ENCODE results near the gene ANKRD60. TPM values are rescaled to one million over a fixed set of nuclear protein-coding genes. Genes with fewer than 3 reads are reported as not detected.

Gene ANKRD60
- total RNA-seq, 8 experiments from 2014 or later, result not detected

- 4 to 98% (median 31%) methylated on average over 6 to 14 of the region's 14 CpGs for WGBS, 10 experiments
- in situ Hi-C loops (cut with MboI; ENCODE audit: low pct_unique_long_range_greater_than_20kb in 2 of 9, low sequenced_read_pairs in 9 of 9, unreplicated experiment in 9 of 9), result loop anchor here in 7 of 9 experiments (25.0 kb wide), 6 partner anchors 208 to 1233 kb away; partner anchors contain the start of genes STX16 (in 3 of the 7), GNAS (in 2 of the 7) and GNAS-AS1 (in 2 of the 7)
- ATAC-seq (replicated peaks in 6 of 8), result no peak
- Histone ChIP-seq H3K27ac (no peak overlapping the region), H3K4me3 (peak overlapping the region in 4 of 5 donors; percentile 31 to 47 (median 40)), H3K4me1 (replicated peaks in 1 of 2) (peaks cover 5 to 11% of the 10 kb centered on the region in 2 donors)
Measured at GRCh38 chr20:58229198-58229798, 845 bp upstream of the ANKRD60 start.

DNA sequence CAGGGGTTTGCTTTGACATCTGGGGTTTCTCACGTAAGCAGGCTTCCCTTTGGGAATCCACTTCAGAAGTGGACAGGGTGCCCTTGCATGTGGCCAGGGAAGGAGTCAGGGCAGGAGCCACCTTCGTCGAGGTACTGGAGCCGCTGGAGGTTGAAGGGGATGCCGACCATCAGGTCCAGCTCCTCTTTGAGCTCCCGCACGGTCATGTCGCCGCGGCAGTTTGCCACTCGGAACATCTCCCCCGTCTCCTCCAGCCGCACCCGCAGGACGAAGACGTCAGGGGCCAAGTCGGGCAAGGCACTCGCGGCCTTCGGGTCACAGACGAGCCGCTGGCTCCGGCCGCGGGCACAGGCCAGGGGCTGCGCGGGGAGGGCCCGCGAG lies 360 bp downstream of the ANKRD60 start:
- peaks cover 5 to 12% of the 10 kb centered on the region in 2 donors for H3K4me1 ChIP-seq (replicated peaks in 1 of 2)
- H3K27ac ChIP-seq, result peak overlapping the region in 1 of 2 donors; percentile 78
- peak in 1 of 8 experiments; percentile 12 for ATAC-seq (replicated peaks in 6 of 8)
- in situ Hi-C loops (cut with MboI; ENCODE audit: low pct_unique_long_range_greater_than_20kb in 2 of 9, low sequenced_read_pairs in 9 of 9, unreplicated experiment in 9 of 9), result loop anchor here in 7 of 9 experiments (25.0 kb wide), 6 partner anchors 209 to 1234 kb away; partner anchors contain the start of genes STX16 (in 3 of the 7), GNAS (in 2 of the 7) and GNAS-AS1 (in 2 of the 7)
- WGBS, 10 experiments, result 0 to 60% (median 33%) methylated on average over 1 to 4 of the region's 29 CpGs; no CpG with 5 or more reads in 7 of the 10 experiments
- H3K4me3 ChIP-seq, result peak overlapping the region; percentile 31 to 47 (median 37)

- no peak overlapping the region for H3K27ac ChIP-seq
- H3K4me3 ChIP-seq, result peak overlapping the region in 3 of 5 donors; percentile 37 to 47 (median 42)
- ATAC-seq (replicated peaks in 6 of 8), result no peak
- 83 to 100% (median 100%) methylated on average over 1 to 4 of the region's 5 CpGs; no CpG with 5 or more reads in 3 of the 10 experiments for WGBS, 10 experiments
- in situ Hi-C loops (cut with MboI; ENCODE audit: low pct_unique_long_range_greater_than_20kb in 2 of 9, low sequenced_read_pairs in 9 of 9, unreplicated experiment in 9 of 9), result loop anchor here in 7 of 9 experiments (25.0 kb wide), 6 partner anchors 210 to 1235 kb away; partner anchors contain the start of genes STX16 (in 3 of the 7), GNAS (in 2 of the 7) and GNAS-AS1 (in 2 of the 7)
- peaks cover 5 to 12% of the 10 kb centered on the region in 2 donors for H3K4me1 ChIP-seq (replicated peaks in 1 of 2)
Measured at GRCh38 chr20:58227391-58228102, 906 bp downstream of the ANKRD60 start.

- Histone ChIP-seq H3K4me1 (replicated peaks in 1 of 2) (peaks cover 5 to 12% of the 10 kb centered on the region in 2 donors), H3K27ac (no peak overlapping the region), H3K4me3 (no peak overlapping the region)
- no peak for ATAC-seq (replicated peaks in 6 of 8)
- in situ Hi-C loops (cut with MboI; ENCODE audit: low pct_unique_long_range_greater_than_20kb in 2 of 9, low sequenced_read_pairs in 9 of 9, unreplicated experiment in 9 of 9), result loop anchor here in 7 of 9 experiments (25.0 kb wide), 6 partner anchors 212 to 1237 kb away; partner anchors contain the start of genes STX16 (in 3 of the 7), GNAS (in 2 of the 7) and GNAS-AS1 (in 2 of the 7)
- WGBS, 10 experiments, result 13 to 100% (median 69%) methylated on average over 1 to 13 of the region's 15 CpGs
Measured at GRCh38 chr20:58225452-58226200, 2.8 kb downstream of the ANKRD60 start.

GRCh38 chr20:58224974-58225373 lies 3.5 kb downstream of the ANKRD60 start:
- Histone ChIP-seq H3K4me3 (no peak overlapping the region), H3K4me1 (replicated peaks in 1 of 2) (peaks cover 5 to 12% of the 10 kb centered on the region in 2 donors), H3K27ac (no peak overlapping the region)
- in situ Hi-C loops (cut with MboI; ENCODE audit: low pct_unique_long_range_greater_than_20kb in 2 of 9, low sequenced_read_pairs in 9 of 9, unreplicated experiment in 9 of 9), result loop anchor here (25.0 kb wide), 10 partner anchors 212 to 1237 kb away; partner anchors contain the start of genes STX16 (in 3 of the 9), GNAS (in 2 of the 9), GNAS-AS1 (in 2 of the 9) and ZBP1 (in 2 of the 9)
- ATAC-seq (replicated peaks in 6 of 8), result peak in 5 of 8 experiments; percentile 23 to 69 (median 51)
- WGBS, 10 experiments, result 0 to 85% (median 57%) methylated on average over 1 to 5 of the region's 5 CpGs; no CpG with 5 or more reads in 1 of the 10 experiments

- no peak overlapping the region for H3K4me3 ChIP-seq
- H3K27ac ChIP-seq, result no peak overlapping the region
- no peak for ATAC-seq (replicated peaks in 6 of 8)
- WGBS, 10 experiments, result 42 to 94% (median 80%) methylated on average over 1 to 5 of the region's 5 CpGs; no CpG with 5 or more reads in 1 of the 10 experiments
- in situ Hi-C loops (cut with MboI; ENCODE audit: low pct_unique_long_range_greater_than_20kb in 2 of 9, low sequenced_read_pairs in 9 of 9, unreplicated experiment in 9 of 9), result loop anchor here in 8 of 9 experiments (25.0 kb wide), 4 partner anchors 612 to 837 kb away; partner anchors contain the start of genes ZBP1 (in 2 of the 8) and RBM38 (in 1 of the 8)
- peaks cover under 1 to 12% of the 10 kb centered on the region in 2 donors for H3K4me1 ChIP-seq (replicated peaks in 1 of 2)
Measured at GRCh38 chr20:58224097-58224496, 4.4 kb downstream of the ANKRD60 start.

GRCh38 chr20:58223358-58223941 lies 5.0 kb downstream of the ANKRD60 start:
- H3K4me3 ChIP-seq, result no peak overlapping the region
- H3K27ac ChIP-seq, result no peak overlapping the region
- ATAC-seq (replicated peaks in 6 of 8), result no peak
- WGBS, 10 experiments, result 10 to 76% (median 66%) methylated on average over 2 to 7 of the region's 8 CpGs; no CpG with 5 or more reads in 1 of the 10 experiments
- peaks cover 0 to 12% of the 10 kb centered on the region in 2 donors for H3K4me1 ChIP-seq (replicated peaks in 1 of 2)
- in situ Hi-C loops (cut with MboI; ENCODE audit: low pct_unique_long_range_greater_than_20kb in 2 of 9, low sequenced_read_pairs in 9 of 9, unreplicated experiment in 9 of 9), result loop anchor here in 8 of 9 experiments (25.0 kb wide), 4 partner anchors 611 to 836 kb away; partner anchors contain the start of genes ZBP1 (in 2 of the 8) and RBM38 (in 1 of the 8)

- ATAC-seq (replicated peaks in 6 of 8), result no peak
- Histone ChIP-seq H3K27ac (no peak overlapping the region), H3K4me3 (no peak overlapping the region), H3K4me1 (replicated peaks in 1 of 2) (peaks cover 0 to 12% of the 10 kb centered on the region in 2 donors)
- 53 to 80% (median 67%) methylated on average over 1 to 4 of the region's 15 CpGs; no CpG with 5 or more reads in 5 of the 10 experiments for WGBS, 10 experiments
- in situ Hi-C loops (cut with MboI; ENCODE audit: low pct_unique_long_range_greater_than_20kb in 2 of 9, low sequenced_read_pairs in 9 of 9, unreplicated experiment in 9 of 9), result loop anchor here in 8 of 9 experiments (25.0 kb wide), 4 partner anchors 610 to 835 kb away; partner anchors contain the start of genes ZBP1 (in 2 of the 8) and RBM38 (in 1 of the 8)
Measured at GRCh38 chr20:58222446-58222845, 6.0 kb downstream of the ANKRD60 start.

DNA sequence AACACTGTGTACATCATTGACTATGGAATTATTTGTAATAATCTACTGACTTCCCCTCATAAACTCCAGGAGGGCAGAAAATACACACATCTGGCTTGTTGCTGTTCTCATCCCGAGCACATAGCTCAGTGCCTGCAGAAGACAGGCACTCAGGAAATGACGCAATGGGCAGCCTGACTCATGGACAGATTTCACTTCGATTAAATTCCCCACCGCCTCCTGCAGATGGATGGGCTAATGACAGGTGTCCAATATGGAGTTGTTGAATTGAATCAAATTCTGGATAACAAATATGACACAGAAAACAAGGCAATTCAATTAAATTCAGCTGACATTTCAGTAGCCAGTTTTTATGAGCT lies 9.1 kb downstream of the ANKRD60 start:
- Histone ChIP-seq H3K4me1 (replicated peaks in 1 of 2) (peaks cover 0 to under 1% of the 10 kb centered on the region in 2 donors), H3K27ac (no peak overlapping the region), H3K4me3 (no peak overlapping the region)
- WGBS, 10 experiments, result 0 to 94% (median 80%) methylated on average over 1 to 4 of the region's 4 CpGs; no CpG with 5 or more reads in 5 of the 10 experiments
- peak in 3 of 8 experiments; percentile 17 to 40 (median 22) for ATAC-seq (replicated peaks in 6 of 8)
- in situ Hi-C loops (cut with MboI; ENCODE audit: low pct_unique_long_range_greater_than_20kb in 2 of 9, low sequenced_read_pairs in 9 of 9, unreplicated experiment in 9 of 9), result loop anchor here (10.0 to 25.0 kb wide), 6 partner anchors 607 to 832 kb away; partner anchors contain the start of genes ZBP1 (in 2 of the 9) and RBM38 (in 1 of the 9)

- WGBS, 10 experiments, result 24 to 100% (median 60%) methylated on average over 1 to 3 of the region's 6 CpGs; no CpG with 5 or more reads in 3 of the 10 experiments
- Histone ChIP-seq H3K4me3 (no peak overlapping the region), H3K27ac (no peak overlapping the region), H3K4me1 (replicated peaks in 1 of 2) (peaks cover 2 to 4% of the 10 kb centered on the region in 2 donors)
- in situ Hi-C loops (cut with MboI; ENCODE audit: low pct_unique_long_range_greater_than_20kb in 2 of 9, low sequenced_read_pairs in 9 of 9, unreplicated experiment in 9 of 9), result loop anchor here (10.0 to 25.0 kb wide), 6 partner anchors 607 to 832 kb away; partner anchors contain the start of genes ZBP1 (in 2 of the 9) and RBM38 (in 1 of the 9)
- no peak for ATAC-seq (replicated peaks in 6 of 8)
Measured at GRCh38 chr20:58218665-58219341, 9.7 kb downstream of the ANKRD60 start.

DNA sequence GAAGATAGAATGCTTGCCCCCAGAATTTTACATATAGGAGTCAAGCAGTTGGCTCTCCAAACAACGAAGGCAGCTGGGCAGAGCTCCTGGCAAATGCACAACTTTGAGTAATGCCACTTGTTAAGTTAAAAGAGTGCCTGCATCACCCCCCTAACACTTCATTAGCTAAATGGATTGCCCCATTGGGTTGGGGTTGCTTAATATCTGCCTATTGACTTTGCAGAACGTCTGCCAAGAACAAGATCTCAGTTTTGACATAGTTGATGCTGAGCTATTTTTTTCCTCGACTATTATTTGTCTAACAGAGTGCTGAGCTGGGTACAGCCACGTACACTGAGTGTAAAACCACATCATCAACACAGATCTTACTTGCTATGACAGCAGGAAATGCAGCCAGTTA lies 12.1 kb downstream of the ANKRD60 start:
- no peak for ATAC-seq (replicated peaks in 6 of 8)
- H3K4me3 ChIP-seq, result no peak overlapping the region
- H3K4me1 ChIP-seq (replicated peaks in 1 of 2), result peaks cover 7 to 15% of the 10 kb centered on the region in 2 donors
- no peak overlapping the region for H3K27ac ChIP-seq
- in situ Hi-C loops (cut with MboI; ENCODE audit: low pct_unique_long_range_greater_than_20kb in 2 of 9, low sequenced_read_pairs in 9 of 9, unreplicated experiment in 9 of 9), result loop anchor here (10.0 to 25.0 kb wide), 6 partner anchors 604 to 829 kb away; partner anchors contain the start of genes ZBP1 (in 2 of the 9) and RBM38 (in 1 of the 9)
- WGBS, 10 experiments, result 14 to 87% (median 57%) methylated on average over 1 to 4 of the region's 4 CpGs; no CpG with 5 or more reads in 3 of the 10 experiments

Data from motor neuron (in vitro differentiated cells).